B cell (primary cell): ENCODE data around the gene TNKS1BP1. TPM values are rescaled to one million over a fixed set of nuclear protein-coding genes. Genes with fewer than 3 reads are reported as not detected.
A peak's percentile ranks its signal among the peaks of the same experiment; 100 is the strongest.

Experiments used
- ATAC-seq: fragments of 200-7000 bp; cut with Tn5 transposase; one replicate; pipeline ENCODE4 v1.10.0; 2021; ENCODE audit warnings: low read depth, mild to moderate bottlenecking, moderate number of reproducible peaks, moderate library complexity
- CTCF ChIA-PET: fragments of 350-600 bp; sonication (Branson Sonifier 250); formaldehyde crosslinking; loops from one replicate; lab custom pipeline; 2021; ENCODE audit warnings: antibody characterized with exemption, inconsistent platforms; lab: Charles Lee
- POLR2A ChIA-PET: fragments of 350-600 bp; sonication (Branson Sonifier 250); formaldehyde crosslinking; loops from one replicate; lab custom pipeline; 2021; ENCODE audit warnings: antibody characterized with exemption; lab: Charles Lee
- DNase-seq: peaks from one replicate; pipeline ENCODE4 v3.0.0; 2013
- H2AFZ ChIP-seq: 2 replicates; pipeline ENCODE4 v1.6.1; 2012; ENCODE audit warnings: mild to moderate bottlenecking, low read depth, low read length; ENCODE audit not compliant: insufficient read depth, poor library complexity, severe bottlenecking
- H3K27ac ChIP-seq, 2 donors: 1 replicate in 1 of 2; 2 replicates in 1 of 2; pipeline ENCODE4 v1.5.1; 2012 to 2013; ENCODE audit warnings: low read length in 2 of 2, mild to moderate bottlenecking in 2 of 2, moderate library complexity in 1 of 2
- H3K27me3 ChIP-seq, 4 experiments: fragments of 200-600 bp in 1 of 4; sonication (generic) in 1 of 4; replicated peaks in 1 of 4; 1 replicate in 2 of 4; 2 replicates in 2 of 4; pipeline versions ENCODE4 v1.6.1 to v1.7.0; 2013 to 2016; ENCODE audit warnings: low read length in 3 of 4, mild to moderate bottlenecking in 2 of 4, mixed read lengths in 1 of 4, moderate library complexity in 1 of 4; ENCODE audit not compliant: insufficient read depth in 4 of 4, control insufficient read depth in 3 of 4; ENCODE audit errors: control extremely low read depth in 1 of 4
- H3K36me3 ChIP-seq, 2 experiments: replicated peaks in 1 of 2; 1 replicate in 1 of 2; 2 replicates in 1 of 2; pipeline versions ENCODE4 v1.6.1 to v1.7.1; 2013; ENCODE audit warnings: low read length in 1 of 2; ENCODE audit not compliant: insufficient read depth in 2 of 2, control insufficient read depth in 1 of 2; ENCODE audit errors: control extremely low read depth in 1 of 2, extremely low read depth in 1 of 2
- H3K4me1 ChIP-seq, 2 donors: fragments of 200-600 bp in 1 of 2; sonication (generic) in 1 of 2; 1 replicate in 1 of 2; 2 replicates in 1 of 2; pipeline versions ENCODE4 v1.5.1 to v1.6.1; 2013 to 2017; ENCODE audit warnings: low read length in 2 of 2; ENCODE audit not compliant: control insufficient read depth in 2 of 2, insufficient read depth in 2 of 2
- H3K4me2 ChIP-seq: replicated peaks from 2 replicates; pipeline ENCODE3; 2012; ENCODE audit warnings: mild to moderate bottlenecking, low read depth, low read length; ENCODE audit not compliant: poor library complexity, severe bottlenecking
- H3K4me3 ChIP-seq, 5 experiments: fragments of 200-600 bp in 1 of 5; sonication (generic) in 1 of 5; 1 replicate in 3 of 5; 2 replicates in 2 of 5; pipeline versions ENCODE4 v1.5.1 to v1.7.0; 2011 to 2016; ENCODE audit warnings: low read length in 4 of 5, mild to moderate bottlenecking in 4 of 5, low read depth in 2 of 5, control low read depth in 1 of 5, moderate library complexity in 1 of 5; ENCODE audit not compliant: insufficient read depth in 1 of 5; ENCODE audit errors: control extremely low read depth in 1 of 5, extremely low read depth in 1 of 5
- H3K79me2 ChIP-seq: fragments of 200-600 bp; sonication (generic); one replicate; pipeline ENCODE4 v1.6.0; 2016; ENCODE audit warnings: low read length; ENCODE audit not compliant: control insufficient read depth, insufficient read depth
- H3K9ac ChIP-seq: fragments of 200-600 bp; sonication (generic); 2 replicates; pipeline ENCODE4 v1.6.1; 2017; ENCODE audit warnings: mild to moderate bottlenecking, low read length, moderate library complexity
- H3K9me3 ChIP-seq, 3 donors: one replicate each; pipeline versions ENCODE4 v1.6.1 to v1.7.1; 2013; ENCODE audit warnings: low read length in 2 of 3; ENCODE audit not compliant: control insufficient read depth in 2 of 3, insufficient read depth in 1 of 3; ENCODE audit errors: control extremely low read depth in 1 of 3
- H4K20me1 ChIP-seq: 2 replicates; pipeline ENCODE4 v1.6.0; 2012; ENCODE audit warnings: mild to moderate bottlenecking, low read length; ENCODE audit not compliant: insufficient read depth, control insufficient read depth, poor library complexity, severe bottlenecking
- H3K27ac Mint-ChIP-seq: one replicate; pipeline ENCODE4 v1.8.0; 2021; ENCODE audit warnings: mixed read lengths
- H3K27me3 Mint-ChIP-seq: one replicate; pipeline ENCODE4 v1.8.0; 2021; ENCODE audit warnings: mixed read lengths
- H3K4me1 Mint-ChIP-seq: one replicate; pipeline ENCODE4 v1.8.0; 2021; ENCODE audit warnings: mixed read lengths
- H3K4me3 Mint-ChIP-seq: one replicate; pipeline ENCODE4 v1.8.0; 2021; ENCODE audit warnings: mixed read lengths
- H3K9me3 Mint-ChIP-seq: one replicate; pipeline ENCODE4 v1.8.0; 2022; ENCODE audit warnings: mixed read lengths; ENCODE audit not compliant: insufficient read depth
- EZH2 ChIP-seq: IDR thresholded peaks from 2 replicates; pipeline ENCODE4 v1.6.1; 2012; ENCODE audit warnings: borderline replicate concordance, low read depth, mild to moderate bottlenecking, moderate library complexity, low read length; ENCODE audit not compliant: insufficient read depth, poor library complexity, severe bottlenecking
- WGBS: methylation state at CpG from one replicate; pipeline ENCODE4 v1.1.5; 2013; ENCODE audit warnings: missing lambda C conversion rate; ENCODE audit not compliant: insufficient coverage; 5-methylcytosine and 5-hydroxymethylcytosine counted together
- intact Hi-C: fragments of 100-400 bp; cut with micrococcal nuclease; formaldehyde crosslinking; loops from one replicate; pipeline ENCODE4 v1.10.0; 2022
- polyA plus RNA-seq: library from polyadenylated mRNA; depleted of rRNA; stranded (reverse); fragments of >200 nt; gene quantifications from 2 replicates; pipeline ENCODE4 v1.2.3, GENCODE V29; 2012
- total RNA-seq, 2 donors: library from RNA; stranded (reverse); fragments of 120-200 nt in 1 of 2; gene quantifications; 1 replicate in 1 of 2; 2 replicates in 1 of 2; pipeline versions ENCODE4 v1.2.3 to v1.2.4, GENCODE V29; 2013 to 2022
- TF ChIP-seq, protein P1 (sequence below): fragments of 200-600 bp; IDR thresholded peaks from one replicate; pipeline ENCODE4 v1.8.0; 2022; ENCODE audit warnings: antibody characterized with exemption, mild to moderate bottlenecking

TNKS1BP1 gene
- total and polyA plus RNA-seq, 2 donors (not counting 1 experiment from before 2014, with no cell fraction given), result 2.2 to 12.2 TPM

- Histone ChIP-seq H3K4me3 (peak overlapping the region; percentile 3 to 87 (median 83)), H4K20me1 (no peaks in the 10 kb centered on the region), H3K36me3 (peaks cover 0 to 40% of the 10 kb centered on the region in 2 experiments), H3K27me3 (no peaks in the 10 kb centered on the region), H3K27ac (peak overlapping the region; percentile 74 to 87), H2AFZ (peak overlapping the region; percentile 98), H3K9ac (peak overlapping the region; percentile 94), H3K4me2 (peak overlapping the region; percentile 87), H3K79me2 (peaks cover 31% of the 10 kb centered on the region), H3K4me1 (peaks cover 17 to 23% of the 10 kb centered on the region in 2 donors), H3K9me3 (no peaks in the 10 kb centered on the region)
- Mint-ChIP-seq H3K4me1 (peaks cover 30% of the 10 kb centered on the region), H3K4me3 (peak overlapping the region; percentile 97), H3K27ac (peak overlapping the region; percentile 99), H3K9me3 (no peaks in the 10 kb centered on the region), H3K27me3 (no peaks in the 10 kb centered on the region)
- no peak for ATAC-seq
- ChIA-PET CTCF (interaction anchor here (1.2 to 3.7 kb wide), 4 partner anchors 10 to 465 kb away, joined by 3 to 24 read pairs (median 10); partner anchors contain the start of gene TNKS1BP1), POLR2A (interaction anchor here (2.0 to 3.8 kb wide), 2 partner anchors 10 to 332 kb away, joined by 5 to 41 read pairs; partner anchors contain the start of gene TNKS1BP1)
- DNase-seq, result no peak
- intact Hi-C loops, result loop anchor here (1.0 to 5.0 kb wide), 7 partner anchors 10 to 378 kb away; partner anchors contain the start of genes MED19, SLC43A3, TIMM10 and TMX2
- 8% methylated on average over 7 of the region's 7 CpGs for WGBS
- TF ChIP-seq, protein P1, sequence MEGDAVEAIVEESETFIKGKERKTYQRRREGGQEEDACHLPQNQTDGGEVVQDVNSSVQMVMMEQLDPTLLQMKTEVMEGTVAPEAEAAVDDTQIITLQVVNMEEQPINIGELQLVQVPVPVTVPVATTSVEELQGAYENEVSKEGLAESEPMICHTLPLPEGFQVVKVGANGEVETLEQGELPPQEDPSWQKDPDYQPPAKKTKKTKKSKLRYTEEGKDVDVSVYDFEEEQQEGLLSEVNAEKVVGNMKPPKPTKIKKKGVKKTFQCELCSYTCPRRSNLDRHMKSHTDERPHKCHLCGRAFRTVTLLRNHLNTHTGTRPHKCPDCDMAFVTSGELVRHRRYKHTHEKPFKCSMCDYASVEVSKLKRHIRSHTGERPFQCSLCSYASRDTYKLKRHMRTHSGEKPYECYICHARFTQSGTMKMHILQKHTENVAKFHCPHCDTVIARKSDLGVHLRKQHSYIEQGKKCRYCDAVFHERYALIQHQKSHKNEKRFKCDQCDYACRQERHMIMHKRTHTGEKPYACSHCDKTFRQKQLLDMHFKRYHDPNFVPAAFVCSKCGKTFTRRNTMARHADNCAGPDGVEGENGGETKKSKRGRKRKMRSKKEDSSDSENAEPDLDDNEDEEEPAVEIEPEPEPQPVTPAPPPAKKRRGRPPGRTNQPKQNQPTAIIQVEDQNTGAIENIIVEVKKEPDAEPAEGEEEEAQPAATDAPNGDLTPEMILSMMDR, result no peak
- TF ChIP-seq EZH2, result no peak
Measured at GRCh38 chr11:57335023-57335342, 10.2 kb upstream of the TNKS1BP1 start.

GRCh38 chr11:57332694-57333440, 8.1 kb upstream of the TNKS1BP1 start:
- H3K4me3 ChIP-seq, result no peak overlapping the region
- CTCF ChIA-PET, result interaction anchor here (1.5 kb wide), 1 partner anchor 16 kb away, joined by 4 read pairs; no protein-coding TSS in a partner anchor
- intact Hi-C loops, result no loop called here
- no peaks in the 10 kb centered on the region for H4K20me1 ChIP-seq
- no peak overlapping the region for H3K4me2 ChIP-seq
- 96% methylated on average over 11 of the region's 11 CpGs for WGBS
- H3K36me3 ChIP-seq, result peaks cover 0 to 60% of the 10 kb centered on the region in 2 experiments
- ATAC-seq (no peak), DNase-seq (no peak)
- H3K9me3 Mint-ChIP-seq, result no peaks in the 10 kb centered on the region
- peak overlapping the region in 1 of 2 donors; percentile 13 for H3K27ac ChIP-seq
- TF ChIP-seq, protein P1, result no peak
- TF ChIP-seq EZH2, result no peak
- H2AFZ ChIP-seq, result no peak overlapping the region
- no peaks in the 10 kb centered on the region for H3K27me3 Mint-ChIP-seq
- peaks cover 31% of the 10 kb centered on the region for H3K79me2 ChIP-seq
- peaks cover 32% of the 10 kb centered on the region for H3K4me1 Mint-ChIP-seq
- H3K4me1 ChIP-seq, result peaks cover 17 to 23% of the 10 kb centered on the region in 2 donors
- no peak overlapping the region for H3K4me3 Mint-ChIP-seq
- H3K9me3 ChIP-seq, result no peaks in the 10 kb centered on the region
- peak overlapping the region; percentile 32 for H3K27ac Mint-ChIP-seq
- H3K27me3 ChIP-seq, result no peaks in the 10 kb centered on the region
- POLR2A ChIA-PET, result interaction anchor here (3.8 kb wide), 1 partner anchor 8 kb away, joined by 41 read pairs; the partner anchor contains the start of gene TNKS1BP1
- H3K9ac ChIP-seq, result no peak overlapping the region
